Measurements from ENCODE around the gene CCDC27.

Gene CCDC27

DNA sequence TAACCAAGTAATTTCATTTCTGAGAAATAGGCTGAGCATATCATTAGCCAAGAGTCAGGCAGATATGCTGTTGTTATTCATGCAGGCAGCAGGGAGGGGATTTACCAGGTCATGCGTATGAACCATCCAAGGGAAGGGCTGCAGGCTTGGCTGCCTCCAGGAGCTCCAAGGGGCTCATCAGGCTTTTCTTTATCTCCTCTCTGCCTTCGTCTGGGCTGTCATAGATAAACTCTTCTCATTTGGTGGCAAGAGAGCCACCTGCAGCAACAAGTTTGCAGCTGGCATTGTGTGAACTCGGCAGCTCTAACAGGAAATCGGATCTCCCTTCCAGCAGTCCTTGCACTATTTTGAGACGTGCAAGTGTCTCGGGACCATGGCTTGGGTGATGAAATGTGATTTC is 7.5 kb downstream of the CCDC27 start:
- no peak for DNase-seq (ENCODE audit: low read depth)

DNA sequence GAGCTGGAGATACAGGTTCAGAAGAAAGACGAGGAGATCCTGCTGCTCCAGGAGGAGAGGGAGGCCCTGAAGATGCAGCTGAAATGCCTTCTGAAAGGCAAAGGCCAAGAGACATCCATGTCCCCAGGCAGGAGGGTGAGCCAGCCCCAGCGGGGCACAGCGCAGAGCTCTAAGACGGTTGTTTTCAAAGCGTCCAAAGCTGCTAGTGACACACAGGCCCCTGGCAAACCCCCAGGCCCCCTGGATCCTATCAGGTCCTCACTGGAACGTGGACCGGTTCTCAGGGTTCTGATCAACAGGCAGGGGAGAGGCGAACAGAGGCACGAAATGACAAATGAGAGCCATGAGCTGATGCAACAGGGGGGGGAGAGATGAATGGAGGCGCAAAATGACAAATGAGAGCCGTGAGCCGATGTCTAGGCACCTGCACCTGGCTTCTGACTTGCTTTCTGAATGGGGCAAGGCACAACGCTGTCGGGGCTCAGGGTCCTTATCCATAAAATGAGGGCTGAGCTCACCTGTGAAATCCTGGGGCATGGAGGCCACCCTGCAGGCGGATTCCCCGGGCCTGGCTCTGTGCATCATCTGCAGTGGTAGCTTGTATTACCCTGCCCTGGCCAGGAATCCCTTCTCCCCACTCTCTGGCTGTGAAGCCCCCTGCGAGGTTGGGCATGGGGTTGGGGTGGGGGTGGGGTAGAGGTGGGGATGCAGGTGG is 9.2 kb downstream of the CCDC27 start:
- DNase-seq (ENCODE audit: low read depth): no peak

DNA sequence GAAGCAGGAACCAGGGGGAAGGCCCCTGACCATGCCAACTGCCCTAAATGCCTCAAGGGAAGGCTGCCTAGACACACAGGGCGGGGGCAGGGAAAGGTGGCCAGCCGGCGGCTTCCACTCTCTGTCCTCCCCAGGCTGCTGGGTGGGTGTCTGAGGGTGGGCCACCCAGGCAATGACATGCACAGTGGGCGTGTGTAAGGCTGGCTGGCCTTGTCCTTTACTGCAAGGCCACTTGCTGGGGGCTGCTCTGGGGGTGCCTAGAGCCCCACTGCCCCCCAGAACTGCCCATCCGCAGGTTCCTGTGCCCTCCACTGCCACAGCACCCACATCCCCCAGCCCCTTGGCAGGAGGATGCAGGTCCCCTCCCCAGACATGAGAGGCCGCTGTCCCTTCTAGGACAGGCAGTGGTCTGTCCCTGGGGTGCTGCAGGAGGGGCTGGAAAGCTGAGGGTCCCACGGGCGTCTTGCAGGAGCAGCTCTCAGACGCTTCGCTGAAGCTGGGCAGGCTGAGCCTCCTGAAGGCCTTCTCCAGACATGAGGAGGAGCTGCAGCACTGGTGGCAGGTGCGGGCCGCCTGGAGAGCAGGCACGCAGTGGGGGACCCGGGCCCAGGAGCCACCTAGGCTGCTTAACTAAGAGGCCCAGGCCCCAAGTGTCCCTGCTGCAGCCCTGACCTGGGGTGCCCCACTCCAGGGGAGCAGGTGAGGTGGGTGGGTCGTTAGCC is 10.1 kb downstream of the CCDC27 start:
- no peak for DNase-seq (ENCODE audit: low read depth)

DNA sequence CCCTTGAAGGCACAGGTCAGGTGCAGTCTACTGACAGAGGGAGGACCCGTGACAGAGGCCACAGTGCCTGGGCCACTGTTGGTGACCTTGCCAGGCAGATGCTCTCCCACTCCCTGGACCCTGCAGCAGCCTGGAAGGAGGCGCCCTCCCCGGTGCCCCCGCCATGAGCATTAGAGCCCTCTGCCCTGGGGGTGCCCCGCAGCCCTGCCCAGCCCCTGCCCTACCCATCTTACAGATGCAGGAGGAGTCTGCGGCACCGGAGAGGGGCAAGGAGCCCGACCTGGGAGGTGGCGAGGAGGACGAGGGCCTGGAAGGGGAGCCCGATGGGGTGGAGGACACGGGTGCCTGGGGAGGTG is 10.6 kb downstream of the CCDC27 start:
- no peak for DNase-seq (ENCODE audit: low read depth)

DNA sequence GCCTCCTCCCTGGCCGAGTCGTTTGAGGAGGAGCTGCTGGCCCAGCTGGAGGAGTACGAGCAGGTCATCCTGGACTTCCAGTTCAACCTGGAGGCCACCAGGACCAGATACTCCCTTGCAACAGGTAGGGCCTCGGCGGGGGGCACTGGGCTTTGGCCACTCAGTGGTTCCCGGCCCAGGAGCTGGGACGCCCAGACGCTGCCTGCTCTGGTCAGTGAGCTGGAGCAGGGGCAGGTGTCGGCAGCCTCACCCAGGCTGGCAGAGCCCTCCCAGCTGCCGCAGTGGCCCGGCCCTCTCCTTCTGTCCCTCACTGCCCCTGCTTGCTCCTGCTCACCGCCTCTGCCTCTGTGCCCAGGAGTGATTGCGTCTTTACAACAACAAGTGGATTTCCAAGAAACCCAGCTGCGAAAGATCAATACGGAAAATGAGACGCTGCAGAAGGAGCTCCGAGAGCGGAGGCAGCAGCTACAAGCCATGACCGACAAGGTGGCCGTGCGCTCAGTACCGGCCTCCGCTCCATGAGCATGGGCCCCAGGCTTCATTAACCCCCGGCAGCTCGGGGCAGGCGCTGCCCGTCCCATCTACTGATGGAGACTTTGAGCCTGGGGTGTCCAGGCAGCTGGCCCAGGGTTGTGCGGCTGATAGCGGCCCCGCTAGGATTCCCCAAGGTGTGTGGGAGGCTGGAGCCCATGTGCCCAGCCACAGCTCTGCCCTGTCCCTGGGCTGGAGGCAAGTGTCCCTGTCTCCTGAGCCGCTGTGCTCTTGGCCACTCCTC is 11.3 kb downstream of the CCDC27 start:
- no peak for DNase-seq (ENCODE audit: low read depth)

DNA sequence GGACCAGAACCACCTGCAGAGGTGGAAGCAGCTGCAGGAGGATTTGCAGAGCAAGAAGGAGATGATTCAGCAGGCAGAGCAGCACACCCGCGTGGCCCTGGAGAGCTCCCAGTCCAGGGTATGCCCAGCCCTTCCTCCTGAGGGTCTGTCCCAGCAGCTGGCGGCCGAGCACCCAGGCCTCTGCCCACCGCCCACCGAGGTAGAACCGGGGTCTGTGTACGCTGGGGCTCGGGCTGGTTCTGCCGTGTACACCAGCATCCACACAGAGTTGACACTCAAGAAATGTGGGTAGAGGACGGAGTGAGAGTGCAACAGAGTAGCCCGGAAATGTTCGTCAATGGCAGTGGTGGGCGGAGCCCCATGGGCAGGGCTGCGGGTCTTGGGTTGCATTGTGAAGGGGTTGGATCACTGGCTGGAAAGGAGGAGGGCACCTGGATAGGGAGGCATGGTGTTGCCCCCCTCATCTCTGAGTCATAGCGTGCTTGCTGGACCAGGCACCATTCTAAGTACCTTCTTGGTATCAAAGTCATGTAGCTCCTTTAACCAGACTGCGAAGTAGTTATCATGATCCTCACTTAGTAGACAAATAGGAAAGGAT is 15.2 kb downstream of the CCDC27 start:
- DNase-seq (ENCODE audit: low read depth): no peak

DNA sequence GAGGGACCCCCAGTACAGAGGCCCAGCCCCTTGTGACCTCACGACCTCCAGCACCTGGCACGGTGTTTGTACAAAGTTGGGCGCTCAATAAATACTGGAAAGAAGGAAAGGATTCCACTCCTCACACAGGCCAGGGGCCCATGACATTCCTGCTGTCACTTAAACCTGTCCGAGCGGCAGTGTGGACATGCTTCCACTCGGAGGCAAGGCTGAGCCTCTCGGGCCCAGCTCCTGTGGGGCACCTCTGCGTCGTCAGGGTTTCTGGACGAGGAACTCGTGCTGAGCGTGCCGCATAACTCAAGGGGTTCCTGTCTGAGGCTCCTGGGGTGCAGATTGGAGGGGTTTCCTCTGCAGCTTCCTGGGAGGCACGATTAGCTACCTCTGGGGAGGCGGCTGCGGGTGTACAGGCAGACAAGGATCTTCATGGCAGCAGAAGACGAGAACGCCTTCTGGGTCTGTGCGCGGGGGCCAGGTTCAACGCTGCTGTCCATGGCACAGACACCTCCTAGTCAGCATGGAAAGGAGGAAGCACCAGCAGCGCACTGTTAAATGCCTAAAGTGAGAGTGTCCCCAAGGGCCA is 16.7 kb downstream of the CCDC27 start:
- DNase-seq (ENCODE audit: low read depth): no peak

DNA sequence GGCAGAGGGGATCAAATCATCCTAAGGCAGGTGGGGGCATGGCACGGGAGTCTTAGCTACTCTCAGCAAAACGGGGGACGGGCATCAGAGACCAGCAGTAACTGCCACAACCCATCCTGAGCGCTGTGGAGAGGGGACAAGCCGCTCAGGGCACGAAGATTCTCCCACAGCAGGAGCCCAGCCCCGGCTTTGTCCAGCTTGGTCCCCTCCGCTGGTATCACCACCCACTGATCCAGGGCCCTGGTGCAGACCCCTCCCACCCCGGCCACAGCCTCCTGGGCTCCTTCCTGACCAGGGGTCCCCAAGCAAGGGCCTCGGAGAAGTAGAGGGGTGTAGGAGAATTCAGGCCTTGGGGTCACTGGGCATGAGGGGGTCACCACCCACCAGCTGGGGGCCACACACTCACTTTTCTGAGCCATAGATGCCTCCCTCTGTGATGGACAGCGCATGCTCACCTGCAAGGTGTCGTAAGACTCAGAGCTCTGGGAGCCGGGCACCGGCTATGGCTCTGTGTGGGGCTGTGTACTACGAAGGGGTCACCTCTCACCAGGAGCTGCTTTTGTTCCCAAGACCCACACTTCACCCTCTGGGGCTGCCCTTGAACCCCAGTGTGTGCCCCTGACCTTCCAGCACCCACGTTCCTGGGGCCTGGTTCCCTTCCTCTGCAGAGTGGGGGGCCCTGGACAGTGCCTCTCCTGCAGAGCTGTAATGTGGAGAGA is 18.0 kb downstream of the CCDC27 start:
- no peak for DNase-seq (ENCODE audit: low read depth)

DNA sequence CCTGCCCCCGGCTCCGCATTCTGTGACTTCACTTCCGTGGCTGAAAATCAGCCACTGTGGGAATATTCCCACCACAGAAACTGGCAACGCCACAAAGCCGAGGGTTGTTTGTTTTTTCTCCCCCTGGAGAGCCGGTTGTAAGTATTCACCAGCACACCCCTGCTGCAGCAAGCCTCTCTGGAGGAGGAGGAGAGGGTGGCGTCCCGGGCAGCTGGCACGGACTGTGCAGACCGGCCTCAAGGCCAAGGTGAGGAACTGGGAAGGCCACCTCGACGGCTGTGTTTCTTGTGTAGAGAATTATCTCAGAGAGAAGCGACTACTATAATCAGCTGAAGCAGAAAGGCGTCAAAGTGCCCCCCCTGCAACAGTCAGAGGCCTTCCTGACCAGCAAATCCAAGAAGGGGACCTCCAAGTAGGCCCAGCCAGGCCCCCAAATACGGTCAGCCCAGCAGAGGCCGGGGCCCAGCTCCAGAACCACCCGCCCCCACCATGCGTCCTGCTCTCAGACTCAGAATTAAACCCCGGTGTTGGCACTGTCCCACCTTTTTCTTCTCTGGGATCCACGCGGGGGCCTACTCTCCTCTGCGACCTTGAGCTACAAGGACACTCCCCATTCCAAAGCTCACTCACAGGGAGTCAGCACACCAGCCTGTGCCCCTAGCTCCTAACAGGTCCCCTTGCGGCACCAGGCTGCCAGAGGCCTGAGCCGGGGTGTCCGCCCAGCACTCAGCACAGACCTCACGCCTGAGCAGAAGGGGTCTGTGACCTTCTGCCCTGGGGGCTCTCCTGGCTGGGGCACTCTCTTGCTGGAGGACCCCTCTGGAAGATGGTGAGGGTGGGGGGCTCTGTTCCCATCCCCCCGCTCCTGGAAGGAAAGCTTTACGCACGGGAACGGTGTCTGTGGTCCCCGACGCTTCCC is 19.1 kb downstream of the CCDC27 start:
- no peak for DNase-seq (ENCODE audit: low read depth)

DNA sequence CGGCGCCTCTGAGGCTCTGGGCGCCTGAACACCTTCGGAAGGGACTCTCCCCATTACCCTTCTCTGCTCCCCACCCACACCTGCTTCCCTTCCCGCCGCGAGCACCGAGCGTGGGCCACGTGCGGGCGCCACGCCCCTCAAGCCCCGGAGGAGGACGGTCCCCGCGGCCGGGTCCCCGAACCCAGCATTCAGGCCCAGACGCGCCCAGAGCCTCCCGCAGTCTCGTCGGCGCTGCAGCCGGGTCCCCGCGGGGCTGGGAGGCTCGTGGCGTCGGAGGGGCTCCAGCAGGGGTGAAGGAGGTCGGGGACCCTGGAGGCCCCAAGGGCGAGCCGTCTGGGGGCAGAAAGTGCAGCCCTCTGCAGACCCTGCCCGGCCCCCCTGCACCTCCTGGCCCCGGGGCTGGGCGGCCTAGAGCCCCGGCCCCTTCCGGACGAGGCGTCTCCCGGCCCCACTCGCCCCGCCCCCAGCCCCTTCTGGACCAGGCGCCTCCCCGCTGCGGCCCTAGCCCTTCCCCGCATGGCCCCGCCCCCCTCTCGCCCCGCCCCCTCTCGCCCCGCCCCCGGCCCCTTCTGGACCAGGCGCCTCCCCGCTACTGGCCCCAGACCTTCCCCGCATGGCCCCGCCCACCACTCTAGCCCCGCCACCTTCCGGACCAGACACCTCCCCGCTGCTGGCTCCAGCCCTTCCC is 19.9 kb downstream of the CCDC27 start:
- peak; percentile 81 for DNase-seq (ENCODE audit: low read depth)

DNA sequence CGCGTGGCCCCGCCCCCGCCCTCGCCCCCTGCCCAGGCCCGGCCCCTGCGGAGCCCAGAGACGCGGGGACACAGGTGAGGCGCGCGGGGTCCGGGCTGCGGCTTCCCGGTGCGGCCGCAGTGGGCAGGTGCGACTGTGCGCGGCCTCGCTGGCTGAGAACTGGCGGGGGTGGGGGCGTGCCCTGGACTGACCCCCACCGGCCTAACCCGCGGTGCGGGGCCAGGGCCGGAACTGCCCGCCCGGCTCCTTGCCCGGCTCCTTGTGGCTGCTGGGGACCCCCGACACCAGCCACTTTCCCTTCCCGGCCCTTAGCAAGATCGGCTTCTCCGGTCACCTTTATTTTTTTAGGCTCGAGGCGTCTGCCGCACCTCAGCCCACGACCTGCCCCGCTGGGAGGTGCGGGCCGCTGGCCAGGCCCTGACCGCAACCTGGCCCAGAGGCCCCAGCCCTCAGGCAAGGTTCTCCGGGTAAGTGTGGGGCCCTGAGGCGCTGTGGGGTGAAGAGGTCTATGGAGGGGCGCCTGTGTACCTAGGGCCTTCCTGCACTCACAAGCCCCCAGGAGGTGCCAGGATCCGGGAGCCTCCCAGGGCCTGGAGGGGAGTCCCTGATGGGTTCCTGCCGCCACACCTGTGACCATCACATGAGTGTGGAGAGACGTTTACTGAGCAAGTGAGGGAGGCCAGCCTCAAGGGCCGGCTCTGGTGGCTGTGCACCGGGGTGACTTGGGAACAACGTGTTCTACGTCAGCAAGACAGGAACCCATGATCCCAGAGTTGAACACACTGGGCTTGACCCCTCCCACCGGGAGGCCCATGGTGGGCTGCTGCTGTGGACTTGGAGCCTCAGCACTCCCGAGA is 20.7 kb downstream of the CCDC27 start, which contains the start of gene SMIM1:
TSS of gene SMIM1 (plus strand) at position 35 of the 857 bp plus-strand sequence. CDS start 2,625 bp downstream, outside the sequence.
- no peak for DNase-seq (ENCODE audit: low read depth)

DNA sequence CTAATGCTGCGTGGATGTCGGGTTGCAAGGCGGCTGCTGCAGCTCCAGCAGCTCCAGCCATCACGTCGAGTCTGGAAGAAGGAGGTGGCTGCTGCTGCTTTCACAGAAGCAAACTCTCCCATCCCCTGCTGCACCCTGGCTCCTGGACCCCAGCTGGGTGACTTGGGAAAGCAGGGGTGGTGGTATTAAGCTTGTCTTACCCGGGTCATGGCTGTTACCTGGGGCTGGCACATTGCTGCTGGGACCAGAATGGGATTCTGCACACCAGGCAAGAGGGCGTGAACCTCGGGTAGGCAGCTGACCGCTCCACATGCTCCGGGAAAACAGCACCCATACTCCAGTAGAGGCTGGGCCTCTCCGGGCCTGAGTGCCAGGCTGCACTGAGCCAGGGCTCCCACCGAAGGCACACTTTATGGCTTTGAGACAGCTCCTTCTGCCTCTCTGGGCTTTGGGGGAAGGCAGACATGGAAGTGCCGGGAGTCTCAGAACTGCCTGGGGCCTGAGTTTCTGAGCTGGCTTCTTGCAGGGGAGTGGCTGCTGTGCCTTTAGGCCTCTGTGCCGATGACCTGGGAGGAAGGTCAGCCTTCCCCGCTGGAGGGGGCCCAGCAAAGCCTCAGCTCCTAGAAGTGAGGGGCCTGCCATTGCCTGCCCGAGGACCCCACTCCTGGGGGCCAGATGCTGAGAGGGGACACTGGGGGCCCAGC is 21.5 kb downstream of the CCDC27 start:
- DNase-seq (ENCODE audit: low read depth): no peak

DNA sequence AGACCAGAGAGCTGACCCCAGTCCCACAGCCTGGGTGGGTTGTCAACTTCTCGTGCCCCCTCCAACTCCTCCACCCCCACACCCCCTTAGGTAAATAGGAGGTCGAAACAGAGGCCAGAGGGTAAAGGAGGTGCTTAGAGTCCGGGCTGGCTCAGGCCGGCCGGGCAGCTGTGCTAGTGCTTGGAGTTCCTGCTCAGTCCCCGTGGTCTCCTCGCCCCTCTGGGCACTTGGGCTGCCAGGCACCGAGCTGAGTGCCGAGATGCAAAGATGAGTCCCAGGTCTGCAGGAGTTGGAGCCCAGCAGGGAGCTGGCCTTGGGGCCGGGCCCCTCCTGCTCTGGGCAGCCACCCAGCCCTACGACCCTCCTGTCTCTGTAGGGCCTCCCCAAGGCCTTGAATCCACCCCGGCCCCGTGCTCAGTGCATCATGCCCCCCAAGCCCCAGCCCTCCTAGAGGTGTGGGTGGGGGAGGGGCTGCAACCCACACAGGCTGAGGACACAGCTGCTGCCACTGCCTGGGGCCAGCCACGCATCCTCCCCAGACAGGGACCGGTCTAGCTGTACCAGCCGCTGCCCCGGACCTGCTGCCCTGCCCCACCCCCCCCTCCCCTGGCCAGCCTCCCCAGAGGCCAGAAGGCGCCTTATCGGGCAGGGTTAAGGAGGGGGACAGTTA is 22.2 kb downstream of the CCDC27 start:
- no peak for DNase-seq (ENCODE audit: low read depth)

DNA sequence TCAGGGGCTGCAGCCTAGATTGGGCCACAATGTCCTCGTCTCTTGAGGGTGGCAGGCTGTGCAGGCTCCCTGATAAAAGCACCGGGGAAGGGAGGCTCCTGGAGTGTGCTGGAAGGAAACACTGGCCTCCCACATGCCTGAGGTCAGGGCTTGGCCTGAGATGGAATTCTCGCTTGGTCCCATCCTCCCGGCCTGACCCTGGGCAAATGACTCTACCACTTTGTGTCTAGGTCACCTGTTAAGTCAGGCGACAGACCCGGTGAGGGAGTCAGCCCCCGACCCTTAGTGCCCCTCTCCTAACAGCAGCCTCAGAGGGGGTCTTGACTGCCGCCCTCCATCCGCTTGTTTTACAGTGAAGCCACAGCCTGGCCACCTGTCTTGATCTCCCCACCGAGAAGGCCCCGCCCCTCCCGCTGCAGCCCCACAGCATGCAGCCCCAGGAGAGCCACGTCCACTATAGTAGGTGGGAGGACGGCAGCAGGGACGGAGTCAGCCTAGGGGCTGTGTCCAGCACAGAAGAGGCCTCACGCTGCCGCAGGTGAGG is 22.8 kb downstream of the CCDC27 start:
- DNase-seq (ENCODE audit: low read depth): no peak

DNA sequence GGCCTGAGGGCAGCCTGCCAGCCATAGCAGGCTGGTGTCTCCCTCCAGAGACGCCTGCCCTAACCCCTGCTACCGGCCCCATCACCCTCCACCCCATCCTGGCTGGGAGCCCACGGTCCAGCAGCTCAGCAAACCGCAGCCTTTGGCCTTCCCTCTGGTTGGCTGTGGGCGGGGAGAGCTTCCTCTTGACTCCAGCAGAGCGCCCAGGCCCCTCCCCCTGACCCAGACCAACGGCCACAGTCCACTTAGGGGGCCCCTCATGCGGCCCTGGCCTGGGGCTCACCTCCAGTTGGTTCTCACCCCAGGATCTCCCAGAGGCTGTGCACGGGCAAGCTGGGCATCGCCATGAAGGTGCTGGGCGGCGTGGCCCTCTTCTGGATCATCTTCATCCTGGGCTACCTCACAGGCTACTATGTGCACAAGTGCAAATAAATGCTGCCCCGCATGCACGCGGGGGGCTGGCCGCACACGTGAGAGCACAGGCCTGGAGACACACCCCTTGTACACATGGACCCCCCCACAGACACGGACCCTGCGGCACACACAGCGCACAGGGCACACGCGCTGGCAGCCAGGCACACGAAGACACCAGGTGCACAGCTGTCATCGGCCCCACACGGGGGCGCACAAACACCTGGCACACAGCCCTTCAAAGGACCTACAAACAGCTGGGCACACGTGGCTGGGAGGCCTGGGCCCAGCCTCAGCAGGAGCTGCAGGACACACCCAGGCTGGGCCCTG is 23.4 kb downstream of the CCDC27 start:
- DNase-seq (ENCODE audit: low read depth): peak; percentile 32

DNA sequence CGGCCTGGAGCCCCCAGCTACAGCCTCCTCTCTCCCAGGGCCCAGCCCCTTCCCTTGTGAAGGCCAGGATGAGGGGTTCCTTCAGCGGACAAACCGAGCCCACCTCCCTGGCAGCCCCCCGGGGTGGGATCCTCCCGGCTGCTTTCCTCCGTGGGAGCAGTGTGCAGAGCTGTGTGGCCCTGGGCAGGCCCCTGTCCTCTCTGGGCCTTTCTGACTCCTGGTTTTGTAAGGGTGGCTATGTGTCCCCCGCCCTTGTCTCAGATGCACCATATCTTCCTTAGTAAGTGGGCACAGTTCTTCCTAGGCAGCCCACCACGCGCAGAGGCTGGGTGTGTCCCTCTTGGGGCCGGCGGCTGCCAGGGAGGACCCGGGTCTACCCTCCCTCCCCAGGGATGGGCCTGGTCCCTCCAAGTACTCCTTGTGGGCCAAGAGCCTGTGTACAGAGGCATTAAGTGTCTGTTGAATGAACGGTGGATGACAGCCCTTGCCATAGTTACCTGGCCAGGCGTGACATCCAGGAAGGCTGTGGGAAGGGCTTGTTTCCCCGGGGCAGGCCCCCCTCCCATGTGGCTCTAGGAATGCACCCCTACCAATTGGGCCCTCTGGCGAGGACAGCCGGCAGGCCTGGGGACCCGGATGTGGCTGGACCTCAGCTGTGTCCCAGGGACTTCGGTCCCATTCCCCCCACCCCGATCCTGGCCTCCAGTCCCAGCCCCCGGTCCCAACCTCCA is 24.1 kb downstream of the CCDC27 start:
- DNase-seq (ENCODE audit: low read depth): no peak
